Adrenal gland (tissue), 5 donors: Measurements from ENCODE around the gene SPAG4.

Experiments used
- CTCF ChIP-seq, 6 experiments: fragments of 450-650 bp in 4 of 6; fragments of 200-600 bp in 2 of 6; sonication (generic) in 1 of 6; IDR thresholded peaks; 1 replicate in 5 of 6; 2 replicates in 1 of 6; pipeline versions ENCODE4 v1.5.1 to v1.8.0; 2016 to 2021; ENCODE audit warnings: antibody characterized with exemption in 6 of 6, mild to moderate bottlenecking in 2 of 6, moderate library complexity in 1 of 6
- POLR2A ChIP-seq, 2 donors: fragments of 450-650 bp; IDR thresholded peaks; one replicate each; pipeline ENCODE4 v1.6.1; 2017; ENCODE audit warnings: antibody characterized with exemption in 2 of 2, mild to moderate bottlenecking in 2 of 2, moderate library complexity in 1 of 2
- donor health status: DM: no; HTN: no; CAD: no.

- TF ChIP-seq CTCF (IDR thresholded peaks at IDR 0.05) (no peak), POLR2A (IDR thresholded peaks at IDR 0.05) (no peak)
These were observed 27.2 kb upstream of the SPAG4 start for GRCh38 chr20:35588397-35588796.
